Esophagus muscularis mucosa (tissue), 4 donors: ENCODE measurements around the gene CCDC102B. TPM values are rescaled to one million over a fixed set of nuclear protein-coding genes. Genes with fewer than 3 reads are reported as not detected.

Source experiments
- DNase-seq: peaks from one replicate; pipeline ENCODE4 v3.0.0-alpha.2; 2017; ENCODE audit errors: extremely low spot score
- H3K27ac ChIP-seq, 4 donors: fragments of 200-600 bp; sonication (generic); replicated peaks in 1 of 4; 1 replicate in 3 of 4; 2 replicates in 1 of 4; pipeline ENCODE4 v1.5.1; 2016 to 2019; ENCODE audit warnings: mild to moderate bottlenecking in 1 of 4
- H3K27me3 ChIP-seq, 4 donors: fragments of 200-600 bp; sonication (generic); one replicate each; pipeline versions ENCODE4 v1.5.1 to v1.6.0; 2016 to 2019
- H3K36me3 ChIP-seq, 4 donors: fragments of 200-600 bp; sonication (generic); one replicate each; pipeline ENCODE4 v1.5.1; 2016 to 2019
- H3K4me1 ChIP-seq, 4 donors: fragments of 200-600 bp; sonication (generic); one replicate each; pipeline ENCODE4 v1.5.1; 2016 to 2019
- H3K4me3 ChIP-seq, 4 donors: fragments of 200-600 bp; sonication (generic); 1 replicate in 2 of 4; 2 replicates in 2 of 4; pipeline ENCODE4 v1.5.1; 2016 to 2019; ENCODE audit warnings: mild to moderate bottlenecking in 4 of 4, moderate library complexity in 1 of 4
- H3K9me3 ChIP-seq, 4 donors: fragments of 200-600 bp; sonication (generic); 1 replicate in 3 of 4; 2 replicates in 1 of 4; pipeline ENCODE4 v1.5.1; 2016 to 2019
- CTCF ChIP-seq, 3 experiments: fragments of 200-600 bp in 2 of 3; fragments of 450-650 bp in 1 of 3; sonication (generic) in 2 of 3; IDR thresholded peaks; one replicate each; pipeline ENCODE4 v1.5.1; 2017 to 2019; ENCODE audit warnings: antibody characterized with exemption in 3 of 3, mild to moderate bottlenecking in 2 of 3, moderate library complexity in 1 of 3
- EP300 ChIP-seq: sonication (generic); formaldehyde crosslinking; IDR thresholded peaks from one replicate; pipeline ENCODE4 v1.6.1; 2017; ENCODE audit warnings: antibody characterized with exemption
- POLR2A ChIP-seq: fragments of 450-650 bp; IDR thresholded peaks from one replicate; pipeline ENCODE4 v1.6.1; 2017; ENCODE audit warnings: antibody characterized with exemption, moderate library complexity, mild to moderate bottlenecking, low read depth
- POLR2AphosphoS5 ChIP-seq, 2 donors: sonication (generic); formaldehyde crosslinking; IDR thresholded peaks; one replicate each; pipeline ENCODE4 v1.6.1; 2017; ENCODE audit warnings: antibody characterized with exemption in 2 of 2
- whole genome bisulfite sequencing: methylation state at CpG from one replicate; pipeline ENCODE4 v1.1.5; 2018; 5-methylcytosine and 5-hydroxymethylcytosine counted together
- intact Hi-C: fragments of 100-400 bp; cut with DNase I; formaldehyde crosslinking; loops from one replicate; pipeline ENCODE4 v1.15.1; 2023
- total RNA-seq, 4 donors: library from RNA; depleted of rRNA; stranded (reverse); fragments of >200 nt; gene quantifications; one replicate each; pipeline versions ENCODE4 v1.1.0 to v1.2.1, GENCODE V29; 2016

CCDC102B gene
- total RNA-seq, 4 donors from 2014 or later = 3.0 to 6.8 (median 4.8) TPM

- no peaks in the 10 kb centered on the region for H3K4me1 ChIP-seq
- H3K27me3 ChIP-seq = no peaks in the 10 kb centered on the region
- WGBS = 95% methylated on average over 2 of the region's 2 CpGs
- no peak overlapping the region for H3K27ac ChIP-seq
- H3K36me3 ChIP-seq = no peaks in the 10 kb centered on the region
- intact Hi-C loops = no loop called here
- no peak for DNase-seq
- H3K9me3 ChIP-seq = no peaks in the 10 kb centered on the region
- no peak overlapping the region for H3K4me3 ChIP-seq
- no peak for TF ChIP-seq POLR2AphosphoS5 (IDR thresholded peaks at IDR 0.05)
- no peak for TF ChIP-seq EP300
- TF ChIP-seq POLR2A = no peak
These were observed 181.9 kb downstream of the CCDC102B start for GRCh38 chr18:68979737-68980136.

DNA sequence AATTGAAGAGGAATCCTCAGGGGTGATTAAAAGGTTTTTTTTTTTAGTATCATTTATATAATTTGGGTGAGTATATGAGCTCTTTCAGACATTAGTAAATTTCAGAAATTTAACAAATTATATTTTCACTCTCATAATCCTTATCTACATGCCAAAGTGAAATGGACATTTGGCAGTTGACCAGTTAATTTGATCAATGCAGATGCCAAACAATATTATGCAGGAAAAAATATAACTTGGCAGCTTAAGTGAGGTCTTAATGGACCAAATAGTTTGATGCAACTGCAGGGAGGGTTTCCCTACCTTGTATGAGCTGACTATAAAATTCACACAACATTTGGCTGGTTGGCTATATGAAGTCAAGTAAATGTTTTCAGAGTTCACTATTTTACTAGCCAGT is 185.2 kb downstream of the CCDC102B start:
- Histone ChIP-seq H3K4me3 (no peak overlapping the region), H3K27me3 (no peaks in the 10 kb centered on the region), H3K4me1 (no peaks in the 10 kb centered on the region), H3K27ac (no peak overlapping the region), H3K36me3 (no peaks in the 10 kb centered on the region), H3K9me3 (peaks cover 0 to 12% (median 0%) of the 10 kb centered on the region in 4 donors)
- DNase-seq = no peak
- intact Hi-C loops = no loop called here
- TF ChIP-seq POLR2A (no peak), CTCF (IDR thresholded peaks at IDR 0.05) (no peak), POLR2AphosphoS5 (IDR thresholded peaks at IDR 0.05) (no peak), EP300 (no peak)

GRCh38 chr18:68984342-68984741 is 186.5 kb downstream of the CCDC102B start:
- DNase-seq = no peak
- Histone ChIP-seq H3K27ac (no peak overlapping the region), H3K27me3 (no peaks in the 10 kb centered on the region), H3K9me3 (peaks cover 0 to 13% (median 0%) of the 10 kb centered on the region in 4 donors), H3K36me3 (no peaks in the 10 kb centered on the region), H3K4me3 (no peak overlapping the region), H3K4me1 (no peaks in the 10 kb centered on the region)
- WGBS = 93% methylated on average over 2 of the region's 2 CpGs
- TF ChIP-seq EP300 (no peak), POLR2AphosphoS5 (IDR thresholded peaks at IDR 0.05) (no peak), POLR2A (no peak), CTCF (IDR thresholded peaks at IDR 0.05) (no peak)
- intact Hi-C loops = no loop called here

GRCh38 chr18:68985172-68985820 is 187.4 kb downstream of the CCDC102B start:
- H3K9me3 ChIP-seq = peaks cover 0 to 13% (median 0%) of the 10 kb centered on the region in 4 donors
- TF ChIP-seq EP300 (no peak), POLR2AphosphoS5 (IDR thresholded peaks at IDR 0.05) (no peak), CTCF (IDR thresholded peaks at IDR 0.05) (no peak), POLR2A (no peak)
- H3K4me1 ChIP-seq = no peaks in the 10 kb centered on the region
- no peak overlapping the region for H3K27ac ChIP-seq
- 93% methylated on average over 2 of the region's 2 CpGs for WGBS
- H3K27me3 ChIP-seq = no peaks in the 10 kb centered on the region
- intact Hi-C loops = no loop called here
- no peak for DNase-seq
- no peak overlapping the region for H3K4me3 ChIP-seq
- no peaks in the 10 kb centered on the region for H3K36me3 ChIP-seq

GRCh38 chr18:68991286-68991685 is 193.4 kb downstream of the CCDC102B start:
- intact Hi-C loops = no loop called here

More at GRCh38 chr18:68991286-68991685, 193.4 kb downstream of the CCDC102B start:
- peaks cover 0 to 13% (median 0%) of the 10 kb centered on the region in 4 donors for H3K9me3 ChIP-seq
- H3K4me1 ChIP-seq = no peaks in the 10 kb centered on the region
- no peak overlapping the region for H3K4me3 ChIP-seq
- no peaks in the 10 kb centered on the region for H3K27me3 ChIP-seq
- TF ChIP-seq POLR2A (no peak), EP300 (no peak), CTCF (IDR thresholded peaks at IDR 0.05) (no peak), POLR2AphosphoS5 (IDR thresholded peaks at IDR 0.05) (no peak)
- H3K27ac ChIP-seq = no peak overlapping the region
- H3K36me3 ChIP-seq = no peaks in the 10 kb centered on the region
- no peak for DNase-seq
